Transverse colon (tissue), 3 donors: Measurements from ENCODE around the gene SOX4.

Source experiments
- EP300 ChIP-seq: sonication (generic); formaldehyde crosslinking; IDR thresholded peaks from one replicate; pipeline ENCODE4 v1.6.1; 2017; ENCODE audit warnings: antibody characterized with exemption, low read depth
- TF ChIP-seq, protein P1 (sequence below), 5 experiments: fragments of 200-600 bp in 3 of 5; fragments of 450-650 bp in 2 of 5; sonication (generic) in 3 of 5; IDR thresholded peaks; 1 replicate in 2 of 5; 2 replicates in 3 of 5; pipeline ENCODE4 v1.5.1; 2016 to 2017; ENCODE audit warnings: antibody characterized with exemption in 5 of 5, inconsistent platforms in 3 of 5, mild to moderate bottlenecking in 2 of 5, moderate library complexity in 1 of 5

DNA sequence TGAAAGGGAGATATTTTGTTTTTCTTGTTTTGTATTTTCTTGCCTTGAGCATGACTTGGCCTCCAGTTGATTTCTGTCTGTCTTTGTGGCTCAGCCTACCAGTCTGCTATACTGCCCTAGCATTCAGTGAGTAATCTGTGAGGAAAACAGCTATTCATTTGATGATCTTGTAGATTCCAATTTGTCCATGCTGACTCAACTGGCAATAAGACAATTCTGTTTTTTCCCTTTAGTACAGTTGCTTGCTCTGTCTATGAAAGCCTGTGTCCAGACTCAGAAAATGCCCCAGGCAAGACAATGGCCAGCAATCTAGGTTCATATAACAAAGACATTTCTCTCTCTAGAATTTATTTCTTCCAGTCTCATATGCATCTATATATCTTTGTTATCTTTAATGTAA lies 10.9 kb upstream of the SOX4 start:
- TF ChIP-seq, protein P1, sequence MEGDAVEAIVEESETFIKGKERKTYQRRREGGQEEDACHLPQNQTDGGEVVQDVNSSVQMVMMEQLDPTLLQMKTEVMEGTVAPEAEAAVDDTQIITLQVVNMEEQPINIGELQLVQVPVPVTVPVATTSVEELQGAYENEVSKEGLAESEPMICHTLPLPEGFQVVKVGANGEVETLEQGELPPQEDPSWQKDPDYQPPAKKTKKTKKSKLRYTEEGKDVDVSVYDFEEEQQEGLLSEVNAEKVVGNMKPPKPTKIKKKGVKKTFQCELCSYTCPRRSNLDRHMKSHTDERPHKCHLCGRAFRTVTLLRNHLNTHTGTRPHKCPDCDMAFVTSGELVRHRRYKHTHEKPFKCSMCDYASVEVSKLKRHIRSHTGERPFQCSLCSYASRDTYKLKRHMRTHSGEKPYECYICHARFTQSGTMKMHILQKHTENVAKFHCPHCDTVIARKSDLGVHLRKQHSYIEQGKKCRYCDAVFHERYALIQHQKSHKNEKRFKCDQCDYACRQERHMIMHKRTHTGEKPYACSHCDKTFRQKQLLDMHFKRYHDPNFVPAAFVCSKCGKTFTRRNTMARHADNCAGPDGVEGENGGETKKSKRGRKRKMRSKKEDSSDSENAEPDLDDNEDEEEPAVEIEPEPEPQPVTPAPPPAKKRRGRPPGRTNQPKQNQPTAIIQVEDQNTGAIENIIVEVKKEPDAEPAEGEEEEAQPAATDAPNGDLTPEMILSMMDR (IDR thresholded peaks at IDR 0.05): no peak
- no peak for TF ChIP-seq EP300
